ENCODE measurements around the gene FNTB. TPM values are rescaled to one million over a fixed set of nuclear protein-coding genes. Genes with fewer than 3 reads are reported as not detected.

The FNTB gene
- total RNA-seq, 1 experiment from 2014 or later, result 26.7 TPM

- Histone ChIP-seq H4K20me1 (ENCODE audit: insufficient read depth) (no peaks in the 10 kb centered on the region), H3K27me3 (ENCODE audit: insufficient read depth, low read length) (no peaks in the 10 kb centered on the region), H3K4me1 (ENCODE audit: control insufficient read depth in 1 of 2, insufficient read depth in 2 of 2, low read length in 2 of 2) (peaks cover 13 to 22% of the 10 kb centered on the region in 2 experiments; a peak in 3 of 4 replicates), H3K4me3 (replicated peaks in 1 of 2; ENCODE audit: low read depth in 1 of 2, low read length in 2 of 2) (no peak overlapping the region), H3K9me2 (ENCODE audit: insufficient read depth) (no peaks in the 10 kb centered on the region), H3K36me3 (ENCODE audit: control insufficient read depth in 1 of 2, insufficient read depth in 2 of 2, low read length in 2 of 2) (no peaks in the 10 kb centered on the region), H3K27ac (ENCODE audit: low read depth, low read length) (no peak overlapping the region), H3K9ac (ENCODE audit: low read length) (no peak overlapping the region), H3K9me3 (ENCODE audit: control insufficient read depth in 1 of 2, insufficient read depth in 1 of 2, low read depth in 1 of 2, low read length in 2 of 2) (no peaks in the 10 kb centered on the region), H2AFZ (ENCODE audit: low read depth, low read length, poor library complexity, severe bottlenecking) (no peak overlapping the region), H3K79me2 (ENCODE audit: insufficient read depth, low read length) (no peaks in the 10 kb centered on the region), H3K4me2 (ENCODE audit: low read length) (no peak overlapping the region)
- TF ChIP-seq JUND (IDR thresholded peaks at IDR 0.05) (no peak), TCF7L2 (IDR thresholded peaks at IDR 0.05; ENCODE audit: borderline replicate concordance, extremely low read depth, insufficient read depth, insufficient read length) (no peak), SIN3A (IDR thresholded peaks at IDR 0.05; ENCODE audit: low read depth) (no peak), REST (IDR thresholded peaks at IDR 0.05; ENCODE audit: low read depth) (no peak), POLR2A (IDR thresholded peaks at IDR 0.05; ENCODE audit: borderline replicate concordance, extremely low read depth, insufficient read depth, insufficient read length) (no peak), SRF (IDR thresholded peaks at IDR 0.05; ENCODE audit: low read depth) (no peak), ELF1 (IDR thresholded peaks at IDR 0.05; ENCODE audit: borderline replicate concordance, low read depth) (no peak), RAD21 (IDR thresholded peaks at IDR 0.05; ENCODE audit: low read depth) (no peak), POLR2AphosphoS5 (IDR thresholded peaks at IDR 0.05; ENCODE audit: low read depth, low read length) (no peak), EGR1 (IDR thresholded peaks at IDR 0.05; ENCODE audit: low read depth) (no peak), EZH2phosphoT487 (IDR thresholded peaks at IDR 0.05; ENCODE audit: borderline replicate concordance) (no peak)
- CTCF ChIA-PET, result no interaction called here
- POLR2A ChIA-PET, result interaction anchor here (1.1 kb wide), 1 partner anchor 13 kb away, joined by 3 read pairs; no protein-coding TSS in a partner anchor
- DNase-seq (ENCODE audit: low read depth, low spot score) (no peak), ATAC-seq (no peak)
- intact Hi-C loops (cut with micrococcal nuclease), result no loop called here
- RAD21 ChIA-PET (ENCODE audit: low non-redundant PET in 1 of 2, low total read pairs in 2 of 2, uncharacterized antibody in 2 of 2, unreplicated experiment in 2 of 2), result no interaction called here
- no TSS peak for BruUV-seq (replicated peaks)
Measured at GRCh38 chr14:64974563-64974962, 12.1 kb upstream of the FNTB start.
